Stimulated activated CD8-positive, alpha-beta memory T cell treated with anti-CD3 and anti-CD28 coated beads, Interleukin-7, amount 100 ng/mL, for 48 hours (primary cell): ENCODE measurements around the gene TMEM203.

Source experiments
- DNase-seq, 2 donors: peaks; one replicate each; pipeline ENCODE4 v3.0.0-alpha.2; 2020; ENCODE audit warnings: low read depth in 1 of 2; ENCODE audit errors: extremely low read depth in 1 of 2

The TMEM203 gene

GRCh38 chr9:137198051-137198901, 7.2 kb downstream of the TMEM203 start:
- DNase-seq: no peak

GRCh38 chr9:137195525-137196220, 9.8 kb downstream of the TMEM203 start:
- DNase-seq: no peak

GRCh38 chr9:137194909-137195308, 10.5 kb downstream of the TMEM203 start:
- no peak for DNase-seq

- no peak for DNase-seq
Measured at GRCh38 chr9:137194388-137194787, 11.1 kb downstream of the TMEM203 start.

GRCh38 chr9:137193771-137194170, 11.7 kb downstream of the TMEM203 start:
- DNase-seq: no peak

- no peak for DNase-seq
Measured at GRCh38 chr9:137192859-137193258, 12.6 kb downstream of the TMEM203 start.

- DNase-seq: no peak
Measured at GRCh38 chr9:137192448-137192780, 13.0 kb downstream of the TMEM203 start.

GRCh38 chr9:137191691-137192447, 13.6 kb downstream of the TMEM203 start:
- no peak for DNase-seq

GRCh38 chr9:137191245-137191644, 14.2 kb downstream of the TMEM203 start:
- no peak for DNase-seq

GRCh38 chr9:137190315-137190856, 15.1 kb downstream of the TMEM203 start:
- no peak for DNase-seq

GRCh38 chr9:137189297-137190295, 15.9 kb downstream of the TMEM203 start:
- no peak for DNase-seq

- DNase-seq: peak; percentile 82 to 94
Measured at GRCh38 chr9:137188490-137189296, 16.8 kb downstream of the TMEM203 start, which contains the start of the genes ANAPC2 and SSNA1. ANAPC2 (minus strand) TSS chr9:137188560; CDS start chr9:137188532, 28 bp downstream. SSNA1 (plus strand) TSS chr9:137188676; CDS start chr9:137188727, 51 bp downstream.

GRCh38 chr9:137188086-137188489, 17.4 kb downstream of the TMEM203 start:
- no peak for DNase-seq

GRCh38 chr9:137187386-137187785, 18.1 kb downstream of the TMEM203 start:
- no peak for DNase-seq

- no peak for DNase-seq
Measured at GRCh38 chr9:137186385-137186784, 19.1 kb downstream of the TMEM203 start.

GRCh38 chr9:137185921-137186320, 19.5 kb downstream of the TMEM203 start:
- DNase-seq: no peak

- DNase-seq: no peak
Measured at GRCh38 chr9:137184881-137185660, 20.4 kb downstream of the TMEM203 start.

GRCh38 chr9:137183980-137184595, 21.4 kb downstream of the TMEM203 start:
- DNase-seq: no peak
